Stimulated activated CD4-positive, alpha-beta T cell treated with anti-CD3 and anti-CD28 coated beads, Interleukin-2, amount 100 ng/mL, for 4 hours (primary cell): Measurements from ENCODE around the gene INPP5D.
A peak's percentile ranks its signal among the peaks of the same experiment; 100 is the strongest.
"Not testable (repeated sequence)": the region's sequence is repeated elsewhere in the genome, so short reads cannot be mapped to it uniquely, and the experiment has no call there.

Experiments
- DNase-seq: peaks from one replicate; pipeline ENCODE4 v3.0.0-alpha.2; 2020; ENCODE audit warnings: low read depth

Gene INPP5D

GRCh38 chr2:233053928-233054784, 6.0 kb upstream of the INPP5D start:
- DNase-seq: peak; percentile 51

DNA sequence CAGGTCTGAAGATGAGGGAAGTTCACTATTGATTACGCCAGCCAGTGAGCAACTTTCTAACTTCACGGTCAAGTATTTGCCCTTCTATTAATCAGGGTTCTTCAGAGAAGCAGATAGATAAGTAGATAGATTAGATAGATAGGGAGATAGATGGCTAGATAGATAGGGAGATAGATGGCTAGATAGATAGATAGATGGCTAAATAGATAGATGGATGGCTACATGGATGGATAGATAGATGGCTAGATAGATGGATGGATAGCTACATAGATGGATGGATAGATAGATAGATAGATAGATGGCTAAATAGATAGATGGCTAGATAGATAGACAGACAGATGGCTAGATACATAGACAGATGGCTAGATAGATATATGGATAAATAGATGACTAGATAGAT, 4.8 kb upstream of the INPP5D start:
- DNase-seq: no peak

DNA sequence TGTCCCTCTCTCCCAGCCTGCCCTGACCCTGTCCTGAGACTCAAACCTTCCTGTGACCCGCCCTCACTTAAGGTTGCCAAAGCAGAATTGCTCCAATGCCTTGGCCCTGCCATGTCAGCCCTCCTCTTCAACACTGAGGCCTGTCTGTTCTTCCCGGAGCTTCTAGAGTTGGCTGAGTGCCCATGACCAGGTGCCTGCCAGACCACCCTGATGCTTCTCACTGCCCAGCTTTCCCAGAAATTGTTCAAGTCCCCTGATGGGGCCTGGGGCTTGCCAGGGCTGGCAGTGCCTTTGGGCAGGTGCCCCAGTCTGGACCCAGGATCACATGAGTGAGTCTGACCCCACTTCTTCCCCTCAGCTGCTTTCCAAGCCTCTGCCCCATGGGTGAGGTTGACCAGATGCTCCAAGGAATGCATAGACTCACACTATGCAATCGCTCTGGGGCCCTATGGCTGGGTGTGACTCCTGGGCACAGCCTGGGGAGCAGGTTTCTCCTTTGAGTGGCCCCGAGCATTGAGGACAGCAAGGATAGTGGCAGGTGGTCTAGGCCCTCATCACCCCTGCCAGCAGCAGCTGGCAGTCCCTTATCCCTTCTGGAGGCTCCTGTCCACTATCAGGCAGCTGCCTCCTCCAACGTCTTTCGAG, 3.1 kb upstream of the INPP5D start:
- no peak for DNase-seq

DNA sequence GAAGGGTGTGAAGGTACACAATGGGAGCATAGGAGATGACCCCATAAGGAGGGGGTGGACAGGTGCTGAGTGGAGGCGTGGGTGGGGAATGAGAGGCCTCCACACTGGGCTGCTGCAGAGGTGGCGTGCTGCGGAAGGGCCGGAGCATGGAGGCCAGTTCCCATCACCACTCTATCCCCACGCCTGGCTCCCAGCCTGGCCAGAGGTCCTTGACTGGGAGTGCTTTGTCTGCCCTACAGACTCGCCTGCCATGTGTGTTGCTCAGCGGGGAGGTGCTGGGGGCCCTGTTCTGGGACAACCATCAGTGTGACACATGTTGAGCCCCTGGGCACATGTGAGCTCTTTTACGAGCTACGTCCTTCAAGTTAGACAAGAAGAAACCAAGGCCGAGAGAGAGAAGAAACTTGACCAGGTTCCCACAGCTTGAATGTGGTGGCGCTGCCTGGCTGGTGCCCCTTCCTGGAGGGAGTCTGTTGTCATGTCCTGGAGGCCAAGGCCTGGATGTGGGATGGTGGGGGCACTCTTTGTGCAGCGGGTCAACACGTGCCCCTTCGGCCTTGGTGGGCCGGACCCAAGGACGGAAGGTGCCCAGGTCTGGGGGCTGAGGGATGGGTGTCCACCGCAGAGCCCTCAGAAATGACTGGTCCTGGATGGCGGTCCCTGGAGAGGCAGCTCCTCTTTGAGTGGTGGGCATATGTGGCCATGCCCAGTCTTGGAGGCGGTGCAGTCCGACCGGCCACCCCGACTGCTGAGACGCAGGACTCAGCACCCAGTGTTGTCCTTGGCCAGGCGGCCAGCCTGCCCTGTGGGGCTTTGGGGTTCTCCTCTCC, 1.2 kb upstream of the INPP5D start:
- no peak for DNase-seq

- no peak for DNase-seq
Measured at GRCh38 chr2:233059547-233059796, 670 bp upstream of the INPP5D start.

GRCh38 chr2:233060501-233060979, 398 bp downstream of the INPP5D start:
- no peak for DNase-seq

DNA sequence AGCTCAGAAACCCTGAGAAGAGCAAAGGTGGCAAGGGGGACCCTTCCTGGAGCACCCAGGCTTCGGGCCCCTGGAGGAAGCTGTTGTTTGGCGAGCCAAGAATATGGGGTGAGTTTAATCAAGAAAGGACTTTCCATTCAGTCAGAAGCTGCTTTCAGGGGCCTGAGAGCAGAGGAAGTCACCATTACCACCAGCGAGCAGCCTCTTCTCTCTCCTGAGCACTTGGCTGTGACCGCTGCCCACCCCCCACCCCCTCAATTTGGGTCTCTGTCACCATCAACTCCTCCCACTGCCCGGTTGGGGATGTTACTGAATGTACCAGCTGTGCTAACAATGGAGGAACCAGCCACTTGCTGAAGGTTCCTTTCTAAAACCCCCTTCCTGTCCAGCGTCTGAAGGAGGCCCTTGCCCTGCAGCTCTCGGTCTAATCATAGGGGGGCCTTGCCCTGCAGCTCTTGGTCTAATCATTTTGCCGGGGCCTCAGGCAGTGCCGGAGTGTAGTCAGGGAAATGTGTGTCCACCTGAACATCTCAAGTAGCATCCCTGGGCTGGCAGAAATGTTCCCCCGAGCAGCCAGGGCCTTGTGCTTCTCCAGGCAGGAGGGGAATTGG, 943 bp downstream of the INPP5D start:
- DNase-seq: no peak

- no peak for DNase-seq
Measured at GRCh38 chr2:233061591-233062450, 1.7 kb downstream of the INPP5D start.

- no peak for DNase-seq
Measured at GRCh38 chr2:233062451-233062850, 2.3 kb downstream of the INPP5D start.

GRCh38 chr2:233062946-233063268, 2.8 kb downstream of the INPP5D start:
- DNase-seq: no peak

DNA sequence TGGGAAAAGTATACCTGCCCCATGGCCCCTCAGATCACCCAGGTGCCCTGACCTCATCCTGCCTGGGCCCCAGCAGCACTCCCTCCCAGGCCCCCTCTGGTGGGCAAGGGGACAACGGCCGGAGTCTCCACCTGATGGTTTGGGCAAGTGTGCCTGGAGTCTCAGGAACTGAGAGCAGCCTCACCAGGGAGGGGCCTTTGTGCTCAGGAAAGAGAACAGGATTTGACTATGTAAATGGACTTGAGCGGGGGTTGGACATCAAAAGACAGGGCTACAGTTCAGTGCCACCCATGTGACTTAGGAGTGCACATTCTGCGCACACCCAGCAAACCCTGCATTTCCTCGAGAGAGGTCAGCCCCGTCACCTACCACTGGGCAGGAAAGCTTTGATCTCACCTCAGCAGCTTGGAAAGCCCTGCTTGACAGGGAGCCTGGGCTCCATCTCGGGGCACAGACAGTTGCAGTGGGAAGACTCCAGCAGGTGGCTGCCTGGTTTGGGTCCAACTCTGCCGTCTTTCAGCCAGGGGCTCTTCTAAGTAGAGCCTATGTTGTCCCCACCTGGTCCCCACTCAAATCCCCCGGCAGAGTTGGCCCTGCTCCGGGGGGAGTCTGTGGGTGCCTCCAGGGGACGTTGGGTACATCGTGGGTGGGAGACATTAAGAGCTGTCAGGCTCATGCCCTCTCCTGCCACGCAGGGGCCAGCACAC, 3.3 kb downstream of the INPP5D start:
- no peak for DNase-seq

GRCh38 chr2:233063976-233064411, 3.9 kb downstream of the INPP5D start:
- no peak for DNase-seq

- DNase-seq: no peak
Measured at GRCh38 chr2:233064530-233065199, 4.5 kb downstream of the INPP5D start.

GRCh38 chr2:233065200-233065589, 5.1 kb downstream of the INPP5D start:
- DNase-seq: not testable (repeated sequence)

DNA sequence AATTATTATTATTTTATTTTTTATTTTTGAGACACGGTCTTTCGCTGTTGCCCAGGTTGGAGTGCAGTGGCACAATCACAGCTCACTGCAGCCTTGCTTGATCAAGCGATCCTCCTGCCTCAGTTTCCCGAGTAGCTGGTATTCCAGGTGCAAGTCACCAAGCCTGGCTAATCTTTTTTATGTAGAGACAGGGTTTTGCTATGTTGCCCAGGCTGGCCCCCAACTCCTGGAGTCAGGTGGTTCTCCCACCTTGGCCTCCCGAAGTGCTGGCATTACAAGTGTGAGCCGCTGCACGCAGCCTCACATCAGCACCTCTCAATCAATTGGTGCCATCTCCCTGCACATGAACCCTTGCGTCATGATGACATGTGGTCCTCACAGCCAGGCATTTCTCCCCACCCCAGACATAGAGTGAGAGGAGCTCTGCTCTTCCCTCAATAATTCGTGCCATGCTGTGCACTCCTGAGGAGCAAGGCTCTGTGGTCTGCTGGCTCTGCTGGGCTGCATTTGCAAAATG, 5.9 kb downstream of the INPP5D start:
- no peak for DNase-seq

DNA sequence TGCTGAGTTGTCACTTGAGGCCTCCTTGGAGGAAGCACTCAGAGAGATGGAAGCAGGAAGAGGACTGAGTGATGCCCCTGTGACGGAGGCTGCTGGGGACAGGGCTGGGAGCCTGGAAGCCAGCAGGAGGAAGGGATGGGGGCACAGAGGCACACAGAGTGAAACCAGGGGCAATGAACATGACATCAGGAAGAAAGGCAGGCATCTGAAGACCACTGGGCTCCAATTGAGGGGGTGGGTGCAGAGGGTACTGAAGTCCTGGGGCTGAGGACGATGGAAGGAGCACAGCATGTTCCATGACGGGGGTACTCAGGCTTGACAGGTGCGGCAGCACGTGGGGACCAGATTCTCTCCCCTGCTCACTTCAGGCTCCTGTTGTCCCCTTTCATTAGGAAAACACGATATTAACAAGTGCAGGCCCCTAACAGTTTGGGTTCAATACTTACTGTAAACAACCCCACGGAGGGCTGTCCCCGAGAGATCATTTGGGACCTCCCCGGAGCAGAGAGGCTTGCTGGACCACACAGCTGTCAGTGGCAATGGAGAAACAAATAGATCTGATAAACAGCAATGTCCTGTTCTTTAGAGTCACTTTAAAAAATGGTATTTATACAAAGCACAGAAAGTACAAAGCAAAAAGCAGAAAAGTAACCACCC, 8.7 kb downstream of the INPP5D start:
- DNase-seq: no peak

DNA sequence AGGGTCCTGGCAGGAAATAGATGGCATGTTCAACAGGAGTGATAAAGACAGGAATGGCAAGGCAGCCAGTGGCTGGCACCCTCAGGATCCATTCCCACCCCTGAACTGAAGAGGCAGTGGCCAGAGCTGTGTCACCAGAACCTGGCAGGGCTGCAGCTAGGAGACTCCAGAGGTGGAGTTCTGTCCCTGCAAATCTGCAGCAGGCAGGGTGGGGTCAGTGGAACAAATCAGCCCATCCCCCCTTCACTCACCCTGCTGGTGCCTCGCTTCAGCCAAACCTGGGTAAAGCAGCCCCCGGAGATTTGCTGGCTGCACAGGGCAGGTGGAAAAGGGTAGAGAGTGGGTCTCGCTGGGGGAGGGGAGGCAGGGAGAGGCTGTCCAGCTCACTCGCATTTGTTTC, 12.7 kb downstream of the INPP5D start:
- DNase-seq: no peak

GRCh38 chr2:233074106-233074505, 14.0 kb downstream of the INPP5D start:
- DNase-seq: no peak

- no peak for DNase-seq
Measured at GRCh38 chr2:233075141-233075965, 15.2 kb downstream of the INPP5D start.
